Renal pelvis (tissue), 4 donors: ENCODE data around the gene NOP16. TPM values are rescaled to one million over a fixed set of nuclear protein-coding genes. Genes with fewer than 3 reads are reported as not detected.
A peak's percentile ranks its signal among the peaks of the same experiment; 100 is the strongest.
"Not testable (repeated sequence)": the region's sequence is repeated elsewhere in the genome, so short reads cannot be mapped to it uniquely, and the experiment has no call there.

Source experiments
- DNase-seq: peaks from one replicate; pipeline ENCODE4 v3.0.0-alpha.2; 2013
- polyA plus RNA-seq, 3 donors: library from polyadenylated mRNA; unstranded; fragments of 120-200 nt; gene quantifications; one replicate each; pipeline ENCODE4 v1.2.1, GENCODE V29; 2013; ENCODE audit not compliant: insufficient read length in 3 of 3

NOP16 gene
- polyA plus RNA-seq, 3 donors, result 31.5 to 37.4 (median 35.8) TPM

GRCh38 chr5:176414704-176415103 is 26.3 kb upstream of the NOP16 start:
- no peak for DNase-seq

GRCh38 chr5:176413709-176414191 is 25.4 kb upstream of the NOP16 start:
- DNase-seq, result no peak

- DNase-seq, result no peak
Measured at GRCh38 chr5:176413255-176413565, 24.8 kb upstream of the NOP16 start.

- DNase-seq, result no peak
Measured at GRCh38 chr5:176412517-176413254, 24.3 kb upstream of the NOP16 start.

- no peak for DNase-seq
Measured at GRCh38 chr5:176410486-176411180, 22.2 kb upstream of the NOP16 start.

- DNase-seq, result no peak
Measured at GRCh38 chr5:176409765-176410164, 21.4 kb upstream of the NOP16 start.

GRCh38 chr5:176408590-176408989 is 20.2 kb upstream of the NOP16 start:
- no peak for DNase-seq

- not testable (repeated sequence) for DNase-seq
Measured at GRCh38 chr5:176408252-176408573, 19.8 kb upstream of the NOP16 start.

- no peak for DNase-seq
Measured at GRCh38 chr5:176407456-176408251, 19.3 kb upstream of the NOP16 start.

GRCh38 chr5:176406436-176407052 is 18.1 kb upstream of the NOP16 start:
- DNase-seq, result no peak

GRCh38 chr5:176405656-176406435 is 17.4 kb upstream of the NOP16 start:
- DNase-seq, result no peak

GRCh38 chr5:176401281-176402205 is 13.1 kb upstream of the NOP16 start:
- DNase-seq, result no peak

GRCh38 chr5:176400382-176401156 is 12.2 kb upstream of the NOP16 start:
- DNase-seq, result no peak

- no peak for DNase-seq
Measured at GRCh38 chr5:176397736-176398420, 9.5 kb upstream of the NOP16 start.

GRCh38 chr5:176396330-176396729 is 7.9 kb upstream of the NOP16 start:
- no peak for DNase-seq

- DNase-seq, result peak; percentile 10
Measured at GRCh38 chr5:176394881-176395675, 6.7 kb upstream of the NOP16 start.

- no peak for DNase-seq
Measured at GRCh38 chr5:176394096-176394495, 5.7 kb upstream of the NOP16 start.

- no peak for DNase-seq
Measured at GRCh38 chr5:176392526-176392925, 4.1 kb upstream of the NOP16 start.
